GM10847 (cell line): ENCODE measurements around the gene KLK10.

ENCODE experiments used
- POLR2A ChIP-seq: IDR thresholded peaks from 2 replicates; pipeline ENCODE4 v1.6.1; 2011; ENCODE audit not compliant: insufficient read length; ENCODE audit errors: extremely low read depth

KLK10 gene

GRCh38 chr19:50998061-50998460 is 21.4 kb downstream of the KLK10 start:
- no peak for TF ChIP-seq POLR2A

DNA sequence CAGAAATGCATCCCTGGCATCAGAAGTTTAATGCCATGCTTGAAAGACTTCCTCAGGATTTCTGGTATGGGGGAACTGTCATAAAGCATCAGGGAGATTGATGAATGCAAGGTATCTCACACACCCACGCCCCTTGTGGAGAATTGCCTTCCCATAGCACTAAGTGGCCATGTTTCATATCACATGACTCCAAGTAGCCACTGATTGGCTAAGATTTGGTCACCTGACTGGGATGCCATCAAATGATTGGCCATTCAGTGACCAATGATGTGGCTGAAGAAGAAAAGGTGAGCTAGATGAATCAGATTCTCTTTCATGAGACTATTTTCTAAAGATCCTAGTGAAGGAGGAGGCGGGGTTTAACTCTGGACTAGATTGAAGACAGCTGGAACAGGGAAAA is 25.4 kb downstream of the KLK10 start:
- no peak for TF ChIP-seq POLR2A

GRCh38 chr19:50992666-50993035 is 26.9 kb downstream of the KLK10 start:
- no peak for TF ChIP-seq POLR2A

DNA sequence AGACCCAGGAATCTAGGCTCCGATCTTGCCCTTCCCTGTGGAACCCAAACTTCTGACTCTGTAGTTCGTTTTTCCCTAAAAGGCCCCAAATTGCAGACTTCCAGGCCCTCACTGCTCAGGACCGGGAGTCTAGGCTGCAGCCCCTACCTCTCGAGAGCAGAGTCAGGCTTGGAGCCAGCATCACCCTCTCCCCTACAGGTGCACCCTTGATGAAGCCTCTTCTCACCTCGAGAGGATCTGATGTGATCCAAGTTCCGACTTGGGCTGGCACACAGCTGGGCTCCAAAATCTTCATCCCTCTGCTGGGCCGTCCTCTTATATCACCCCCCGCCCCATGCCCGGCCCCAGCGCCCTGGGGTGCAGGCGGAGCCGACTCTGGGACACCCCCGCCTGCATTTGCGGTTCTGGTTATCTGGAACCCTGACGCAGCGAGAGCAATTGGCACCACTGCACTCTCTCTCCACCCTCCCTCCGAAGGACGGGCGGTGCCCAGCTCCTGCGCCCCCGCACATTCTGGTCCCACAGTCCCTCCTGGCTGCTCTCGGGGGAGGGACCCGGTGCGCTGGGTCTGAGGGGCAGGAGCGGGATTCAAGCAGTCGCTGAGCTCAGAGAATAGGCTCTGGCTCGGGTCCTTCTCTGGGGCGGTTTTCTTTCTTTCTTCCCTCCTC is 35.8 kb downstream of the KLK10 start, which contains the start of gene KLK7:
KLK7 (minus strand) TSS at position 293 of the 668 bp plus-strand sequence. CDS start 1,518 bp downstream, outside the sequence.
- no peak for TF ChIP-seq POLR2A

- TF ChIP-seq POLR2A: no peak
Measured at GRCh38 chr19:50982186-50982585, 37.3 kb downstream of the KLK10 start.

DNA sequence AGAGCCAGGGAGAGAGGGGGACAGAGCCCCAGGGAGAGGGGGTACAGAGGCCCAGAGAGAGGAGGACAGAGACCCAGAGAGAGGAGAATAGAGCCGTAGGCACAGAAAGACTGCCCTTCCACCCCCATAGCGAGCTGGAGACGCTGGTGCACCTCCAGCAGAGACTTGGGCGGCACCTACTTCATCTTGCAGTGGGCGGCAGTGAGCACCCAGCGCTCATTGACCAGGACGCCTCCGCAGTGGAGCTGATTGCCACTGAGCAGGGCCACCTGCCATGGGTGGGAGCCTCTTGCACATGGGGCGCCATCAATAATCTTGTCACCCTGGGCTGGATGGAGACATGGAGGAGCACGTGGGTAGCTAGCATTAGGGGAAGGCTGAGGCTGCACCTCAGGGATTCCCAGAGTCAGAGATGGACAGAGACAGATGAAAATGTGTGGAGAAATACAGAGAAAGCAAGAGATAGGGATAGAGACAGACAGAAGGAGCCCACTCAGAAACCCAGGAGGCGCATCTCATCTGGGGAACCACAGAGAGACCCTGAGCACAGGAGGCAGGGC is 37.8 kb downstream of the KLK10 start:
- no peak for TF ChIP-seq POLR2A

GRCh38 chr19:50980208-50980607 is 39.3 kb downstream of the KLK10 start:
- TF ChIP-seq POLR2A: no peak

DNA sequence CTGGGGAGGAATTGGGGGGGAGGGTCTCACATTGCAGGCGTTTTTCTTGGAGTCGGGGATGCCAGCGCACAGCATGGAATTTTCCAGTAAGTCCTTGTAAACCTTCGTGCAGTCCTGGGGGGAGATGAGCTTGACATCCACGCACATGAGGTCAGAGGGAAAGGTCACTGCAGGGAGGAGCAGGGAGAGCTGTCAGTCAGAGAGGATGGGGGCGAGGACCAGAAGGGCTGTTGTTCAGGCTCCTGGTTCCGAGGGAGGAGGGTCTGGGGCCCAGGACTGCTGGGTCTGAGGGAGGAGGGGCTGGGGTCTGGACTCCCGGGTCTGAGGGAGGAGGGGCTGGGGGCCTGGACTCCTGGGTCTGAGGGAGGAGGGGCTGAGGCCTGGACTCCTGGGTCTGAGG is 39.8 kb downstream of the KLK10 start:
- TF ChIP-seq POLR2A: no peak

DNA sequence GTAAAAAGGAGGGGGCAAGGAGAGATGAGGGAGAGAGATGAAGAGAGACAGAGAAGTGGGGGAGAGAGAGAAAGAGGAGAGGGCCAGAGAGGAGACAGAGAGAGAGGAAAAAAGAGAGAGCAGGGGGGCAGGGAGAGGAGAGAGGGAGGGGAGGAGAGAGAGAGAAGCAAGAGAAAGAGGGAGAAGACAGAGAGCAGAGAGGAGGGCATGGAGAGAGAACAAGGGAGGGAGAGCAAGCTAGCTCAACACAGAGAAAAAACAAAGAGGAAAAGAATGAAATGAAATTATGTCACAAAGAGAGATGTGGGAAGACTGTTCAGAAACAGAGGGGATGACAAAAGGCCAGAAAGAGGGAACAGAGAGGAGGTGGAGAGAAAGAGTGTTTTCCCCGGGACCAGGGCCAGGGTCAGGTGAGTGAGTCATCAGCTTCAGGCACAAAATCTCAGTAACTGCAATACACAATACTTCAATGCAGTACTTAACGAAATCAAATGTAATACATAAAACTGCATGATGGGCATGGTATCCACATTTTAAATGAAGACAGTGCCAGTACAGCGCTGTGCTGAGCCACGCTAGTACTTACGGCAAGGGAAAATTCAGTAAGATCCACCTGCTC is 40.6 kb downstream of the KLK10 start:
- no peak for TF ChIP-seq POLR2A

GRCh38 chr19:50977626-50978025 is 41.9 kb downstream of the KLK10 start:
- no peak for TF ChIP-seq POLR2A

DNA sequence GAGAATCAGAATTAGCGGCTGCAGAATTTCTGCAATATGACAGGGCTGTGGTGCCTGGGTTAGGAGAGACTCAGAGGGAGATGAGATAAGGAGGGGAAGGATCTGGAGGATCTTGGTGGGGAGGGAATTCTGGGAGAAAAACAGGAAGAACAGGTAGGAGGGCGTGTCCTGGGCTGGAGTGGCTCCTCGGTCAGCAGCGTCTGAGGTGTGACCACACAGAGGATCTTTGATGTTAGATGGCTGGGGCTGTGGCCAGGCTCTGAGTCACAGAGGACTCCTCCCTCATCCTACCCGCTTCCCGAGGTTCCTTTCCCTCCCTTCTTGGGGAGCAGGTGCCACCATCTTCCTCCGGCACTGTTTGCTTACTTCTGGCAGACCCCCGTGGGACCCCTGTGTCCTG is 43.7 kb downstream of the KLK10 start:
- no peak for TF ChIP-seq POLR2A

- TF ChIP-seq POLR2A: no peak
Measured at GRCh38 chr19:50974702-50975556, 44.6 kb downstream of the KLK10 start.

DNA sequence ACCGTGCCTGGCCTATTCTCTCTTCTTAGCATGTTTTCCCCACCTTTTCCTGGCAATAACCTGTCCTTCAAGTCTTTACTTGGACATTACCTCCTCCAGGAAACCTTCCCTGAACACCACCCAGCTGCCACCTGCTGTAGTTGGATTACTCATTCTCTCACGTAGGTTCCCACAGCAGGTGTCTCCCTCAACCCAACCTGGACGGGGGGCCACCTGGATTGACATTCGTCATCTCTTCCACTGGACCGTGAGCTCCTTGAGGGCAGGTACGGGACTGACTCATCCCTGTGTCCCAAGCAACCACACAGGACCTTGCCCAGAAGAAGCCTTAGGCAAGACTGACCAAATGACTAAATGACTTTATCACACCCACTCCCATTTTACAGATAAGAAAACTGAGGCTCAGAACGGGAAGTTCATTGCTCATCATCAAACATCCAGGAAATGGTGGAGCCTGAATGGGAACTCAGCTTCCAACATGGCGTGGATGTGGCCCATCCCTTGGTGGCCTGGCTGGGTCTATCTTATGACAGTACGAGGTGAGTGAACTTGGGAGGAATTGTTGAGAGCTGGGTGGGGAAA is 46.6 kb downstream of the KLK10 start:
- TF ChIP-seq POLR2A: no peak

DNA sequence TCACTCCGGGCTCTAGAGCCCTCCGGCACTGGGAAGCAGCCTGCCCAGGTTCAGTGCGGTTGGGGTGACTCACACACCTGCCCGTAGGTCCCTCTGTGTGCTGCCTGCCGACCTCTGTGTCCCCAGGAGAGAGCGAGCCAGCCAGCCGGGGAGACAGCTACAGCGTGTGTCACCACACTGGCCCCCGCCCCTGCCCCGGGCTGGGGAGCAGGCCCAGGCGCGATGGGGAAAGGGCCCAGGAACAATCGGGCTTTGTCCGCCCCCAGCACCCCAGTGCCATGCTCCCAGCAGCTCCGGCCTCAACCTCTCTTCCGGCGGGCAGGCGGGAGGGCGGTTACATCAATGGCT is 50.1 kb downstream of the KLK10 start, which contains the start of gene KLK6:
KLK6 (minus strand) TSS at position 179 of the 348 bp plus-strand sequence. CDS start 1,487 bp downstream, outside the sequence.
- TF ChIP-seq POLR2A: no peak

DNA sequence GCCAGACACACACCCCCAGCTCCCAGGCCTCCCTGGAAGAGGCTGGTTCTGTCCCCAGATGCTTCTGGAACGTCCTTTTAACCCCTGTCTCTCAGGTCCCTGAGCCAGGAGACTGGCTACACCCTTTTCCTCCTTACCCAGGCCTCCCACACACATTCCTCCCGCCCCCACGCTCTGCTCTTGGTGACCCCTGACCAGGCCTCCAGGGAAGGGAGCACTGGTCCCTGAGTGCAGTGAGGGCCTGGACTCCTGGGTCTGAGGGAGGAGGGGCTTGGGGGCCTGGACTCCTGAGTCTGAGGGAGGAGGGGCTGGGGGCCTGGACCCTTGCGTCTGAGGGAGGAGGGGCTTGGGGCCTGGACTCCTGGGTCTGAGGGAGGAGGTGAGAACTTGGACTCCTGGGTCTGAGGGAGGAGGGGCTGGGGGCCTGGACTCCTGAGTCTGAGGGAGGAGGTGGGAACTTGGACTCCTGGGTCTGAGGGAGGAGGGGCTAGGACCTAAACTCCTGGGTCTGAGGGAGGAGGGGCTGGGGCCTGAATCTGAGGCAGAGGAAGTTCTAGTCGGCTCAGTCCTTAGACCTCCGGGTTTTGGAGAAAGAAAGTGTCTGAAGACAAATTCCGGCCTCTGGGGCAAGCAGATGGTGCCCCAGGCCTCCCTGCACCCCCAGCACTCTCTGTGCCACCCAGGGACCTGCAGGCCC is 50.6 kb downstream of the KLK10 start:
- no peak for TF ChIP-seq POLR2A
